Fibroblast of mammary gland (primary cell): Measurements from ENCODE around the gene DUSP6.
A peak's percentile ranks its signal among the peaks of the same experiment; 100 is the strongest.

Experiments used
- DNase-seq: peaks from one replicate; pipeline ENCODE4 v3.0.0-alpha.2; 2010; ENCODE audit warnings: low read depth
- H3K4me3 ChIP-seq: 2 replicates; pipeline ENCODE4 v1.5.1; 2011; ENCODE audit warnings: low read depth, mild to moderate bottlenecking, low read length, moderate library complexity; ENCODE audit not compliant: control insufficient read depth
- TF ChIP-seq, protein P1 (sequence below): conservative IDR thresholded peaks from 2 replicates; pipeline ENCODE4 v1.5.1; 2011; ENCODE audit warnings: low read depth, low read length, inconsistent platforms; ENCODE audit not compliant: control insufficient read depth, insufficient read depth

Gene DUSP6

DNA sequence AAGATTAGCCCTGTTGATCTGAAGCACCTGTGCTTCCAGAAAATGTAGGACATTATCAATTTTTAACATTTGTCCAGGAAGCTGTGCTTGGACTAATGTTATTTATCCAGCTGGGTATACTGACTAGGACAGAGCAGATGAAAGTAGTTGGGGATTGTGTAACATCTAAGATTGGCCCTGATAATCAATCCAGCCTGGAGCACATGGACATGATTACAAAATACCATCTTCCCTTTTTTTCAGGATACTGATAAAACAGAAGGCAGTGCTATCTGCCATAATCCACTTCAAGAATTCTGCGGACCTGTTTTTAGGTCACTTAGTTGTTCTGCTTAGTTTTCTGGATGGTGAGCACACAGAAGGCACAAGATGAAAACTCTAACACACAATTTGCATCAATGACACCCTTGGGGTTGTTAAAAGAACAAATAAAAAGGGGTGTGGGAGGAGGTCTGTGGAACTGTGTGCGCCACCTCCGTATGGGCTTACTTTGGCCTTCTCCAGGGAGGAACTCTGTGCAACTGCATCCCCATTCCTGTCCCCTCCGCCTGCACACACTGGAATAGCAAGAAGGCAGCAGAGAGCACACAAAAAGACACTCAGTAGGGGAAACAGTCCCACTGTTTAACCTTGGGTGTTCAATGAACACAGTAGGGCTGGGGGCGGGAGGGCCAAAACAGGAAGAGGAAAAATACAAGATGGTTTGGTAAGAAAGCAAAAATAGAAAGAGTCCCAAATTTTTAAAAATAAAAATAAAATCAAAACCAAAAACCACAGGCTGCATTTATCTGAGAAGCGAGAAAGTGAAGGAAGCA lies 31.1 kb upstream of the DUSP6 start:
- TF ChIP-seq, protein P1, sequence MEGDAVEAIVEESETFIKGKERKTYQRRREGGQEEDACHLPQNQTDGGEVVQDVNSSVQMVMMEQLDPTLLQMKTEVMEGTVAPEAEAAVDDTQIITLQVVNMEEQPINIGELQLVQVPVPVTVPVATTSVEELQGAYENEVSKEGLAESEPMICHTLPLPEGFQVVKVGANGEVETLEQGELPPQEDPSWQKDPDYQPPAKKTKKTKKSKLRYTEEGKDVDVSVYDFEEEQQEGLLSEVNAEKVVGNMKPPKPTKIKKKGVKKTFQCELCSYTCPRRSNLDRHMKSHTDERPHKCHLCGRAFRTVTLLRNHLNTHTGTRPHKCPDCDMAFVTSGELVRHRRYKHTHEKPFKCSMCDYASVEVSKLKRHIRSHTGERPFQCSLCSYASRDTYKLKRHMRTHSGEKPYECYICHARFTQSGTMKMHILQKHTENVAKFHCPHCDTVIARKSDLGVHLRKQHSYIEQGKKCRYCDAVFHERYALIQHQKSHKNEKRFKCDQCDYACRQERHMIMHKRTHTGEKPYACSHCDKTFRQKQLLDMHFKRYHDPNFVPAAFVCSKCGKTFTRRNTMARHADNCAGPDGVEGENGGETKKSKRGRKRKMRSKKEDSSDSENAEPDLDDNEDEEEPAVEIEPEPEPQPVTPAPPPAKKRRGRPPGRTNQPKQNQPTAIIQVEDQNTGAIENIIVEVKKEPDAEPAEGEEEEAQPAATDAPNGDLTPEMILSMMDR, result no peak
- DNase-seq, result peak; percentile 84
- H3K4me3 ChIP-seq, result no peak overlapping the region

DNA sequence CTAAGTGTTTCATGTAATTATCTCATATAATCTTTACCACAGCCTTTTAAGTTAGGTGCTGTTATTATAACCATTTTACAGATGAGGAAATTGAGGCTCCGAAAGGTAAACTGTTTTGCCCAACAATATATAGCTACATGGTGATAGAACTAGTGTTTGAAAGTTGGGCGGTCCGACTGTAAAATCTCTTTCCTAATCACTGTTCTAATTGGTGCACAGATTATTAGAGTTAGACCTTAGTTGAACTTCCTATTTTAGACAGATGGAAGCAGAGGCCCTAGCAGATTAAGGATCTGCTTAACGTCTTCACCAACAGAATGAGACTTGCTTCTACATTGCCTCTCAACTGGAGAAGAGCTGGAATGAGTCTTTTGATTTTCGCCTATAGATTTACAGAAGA lies 30.0 kb upstream of the DUSP6 start:
- TF ChIP-seq, protein P1, result no peak
- DNase-seq, result no peak
- H3K4me3 ChIP-seq, result no peak overlapping the region

DNA sequence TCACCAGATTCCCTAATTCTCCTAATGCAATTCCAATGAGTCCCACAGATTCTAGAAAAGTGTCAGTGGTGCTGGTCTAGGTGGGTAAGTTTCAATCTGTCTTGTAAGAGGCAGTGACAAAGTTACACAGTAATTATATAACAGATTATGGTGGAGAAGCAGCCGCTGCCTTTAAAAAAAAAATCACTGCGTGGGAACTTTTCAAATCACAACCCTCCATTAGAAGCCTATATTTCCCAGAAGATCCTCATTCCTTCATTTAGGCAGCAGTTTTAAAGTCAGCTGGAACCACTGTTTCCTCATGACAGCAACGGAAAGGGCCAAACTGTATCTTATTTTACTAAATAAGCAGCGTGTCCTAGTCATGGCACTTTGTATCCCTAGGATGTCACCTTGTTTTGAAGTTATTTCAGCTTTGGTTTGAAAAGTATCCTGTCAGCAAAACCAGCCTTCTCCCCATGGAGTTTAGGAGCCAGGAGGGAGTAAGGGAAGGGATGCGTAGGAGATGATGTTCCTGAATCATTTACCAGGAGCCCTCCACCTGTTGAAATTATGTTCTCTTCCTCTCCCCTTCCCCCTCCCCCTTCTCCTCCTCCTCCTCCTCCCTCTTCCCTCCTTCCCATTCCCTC lies 27.7 kb upstream of the DUSP6 start:
- no peak for DNase-seq
- TF ChIP-seq, protein P1, result no peak
- no peak overlapping the region for H3K4me3 ChIP-seq

DNA sequence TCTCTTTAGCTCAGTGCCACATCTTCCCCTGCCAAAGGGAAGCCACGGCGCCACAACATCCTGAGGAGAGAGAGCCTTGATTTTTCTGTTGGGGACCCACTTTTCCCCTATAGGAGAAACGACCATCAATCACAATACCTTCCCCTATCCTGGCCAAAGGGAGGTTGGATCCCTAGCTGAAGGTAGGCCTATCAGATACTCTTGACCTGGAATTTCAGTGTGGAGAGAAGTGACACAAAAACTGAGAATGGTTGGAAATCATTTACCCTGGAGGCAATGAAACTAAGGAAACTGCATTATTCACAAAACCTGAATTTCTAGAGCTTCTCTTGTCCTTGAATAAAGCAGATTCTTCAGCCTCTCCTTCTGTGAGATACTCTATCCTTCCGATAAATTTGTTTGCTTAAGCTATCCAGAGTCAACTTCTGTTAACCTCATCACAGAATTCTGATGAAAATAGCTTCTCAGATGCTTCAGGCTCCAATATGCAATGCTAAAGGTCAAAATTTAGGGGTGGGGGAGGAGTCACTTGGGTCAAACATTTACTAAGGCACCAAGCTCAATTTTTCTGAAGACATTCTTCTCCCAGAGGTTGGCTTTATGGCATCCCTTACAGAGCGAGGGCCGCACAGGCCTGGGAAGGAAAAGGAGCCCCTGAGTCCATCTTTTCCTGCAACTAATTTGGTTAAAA lies 27.0 kb upstream of the DUSP6 start:
- no peak overlapping the region for H3K4me3 ChIP-seq
- TF ChIP-seq, protein P1, result no peak
- no peak for DNase-seq

DNA sequence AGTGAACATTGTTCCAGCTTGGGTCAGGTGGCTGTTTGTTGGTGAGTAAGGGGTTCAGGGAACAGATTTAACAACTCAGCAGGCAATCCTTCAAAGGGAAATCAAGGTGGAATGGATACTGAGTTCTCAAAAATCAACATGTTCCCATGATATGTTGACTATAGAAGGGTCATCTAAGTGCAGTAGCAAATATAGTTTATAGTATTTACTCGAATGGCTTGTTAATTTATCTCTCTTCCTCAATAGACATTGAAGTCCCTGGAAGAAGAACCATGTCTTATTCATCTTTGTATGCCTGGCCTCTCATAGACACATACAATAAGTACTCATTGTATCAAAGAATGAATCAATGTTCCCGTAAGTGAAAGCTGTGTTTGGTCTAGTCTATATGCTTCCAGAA lies 24.5 kb upstream of the DUSP6 start:
- TF ChIP-seq, protein P1, result no peak
- no peak overlapping the region for H3K4me3 ChIP-seq
- no peak for DNase-seq

DNA sequence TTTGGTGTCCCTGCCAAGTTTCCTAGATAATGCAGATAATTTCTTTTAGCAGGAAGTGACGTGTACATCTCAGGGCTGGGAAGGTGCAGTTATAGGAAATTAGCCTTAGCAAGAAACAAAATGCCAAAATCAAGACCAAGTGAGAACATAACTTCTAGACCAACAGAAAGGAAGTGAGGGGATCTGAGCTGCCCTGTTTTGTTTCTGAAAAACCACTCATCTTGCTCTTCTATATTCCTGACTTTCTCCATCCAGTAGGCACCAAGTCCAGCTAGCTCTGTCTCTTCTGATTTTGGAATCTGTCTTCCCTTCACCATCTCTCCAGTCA lies 23.9 kb upstream of the DUSP6 start:
- no peak for DNase-seq
- no peak overlapping the region for H3K4me3 ChIP-seq
- TF ChIP-seq, protein P1, result no peak
